ENCODE measurements around the gene TJAP1.

DNA sequence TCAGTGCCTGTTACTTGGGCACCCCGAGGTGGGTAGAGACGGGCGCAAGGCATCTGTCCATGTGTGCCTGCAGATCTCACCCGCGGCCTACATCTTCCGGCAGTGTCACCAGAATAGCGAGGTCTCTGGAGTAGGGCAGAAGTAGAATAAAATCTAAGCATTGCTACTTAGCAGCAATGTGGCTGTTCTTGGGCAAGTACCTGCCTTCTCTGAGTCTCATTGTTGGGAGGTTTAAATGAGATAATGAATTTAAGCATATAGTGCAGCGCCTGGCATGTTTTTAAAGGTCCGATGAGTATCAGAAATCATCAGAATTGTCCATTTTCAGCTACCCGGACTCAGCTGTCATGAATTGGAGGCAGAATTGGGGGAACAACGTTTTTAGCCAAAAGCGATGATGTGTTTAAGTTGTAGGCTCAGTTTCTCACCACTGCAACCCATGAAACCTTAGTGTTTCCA is 49.2 kb upstream of the TJAP1 start:
- TF ChIP-seq CTCF (IDR thresholded peaks at IDR 0.05 in 8 of 11, conservative IDR thresholded peaks at IDR 0.05 in 3 of 11) (no peak), POLR2AphosphoS5 (IDR thresholded peaks at IDR 0.05) (no peak)
